DMS 273 treated with DMSO at 0.1 percent for 48 hours (cell line): ENCODE results near the gene RAB40B.

Source experiments
- DNase-seq: peaks from one replicate; lab custom pipeline; 2025; lab: John Stamatoyannopoulos, UW

The RAB40B gene

DNA sequence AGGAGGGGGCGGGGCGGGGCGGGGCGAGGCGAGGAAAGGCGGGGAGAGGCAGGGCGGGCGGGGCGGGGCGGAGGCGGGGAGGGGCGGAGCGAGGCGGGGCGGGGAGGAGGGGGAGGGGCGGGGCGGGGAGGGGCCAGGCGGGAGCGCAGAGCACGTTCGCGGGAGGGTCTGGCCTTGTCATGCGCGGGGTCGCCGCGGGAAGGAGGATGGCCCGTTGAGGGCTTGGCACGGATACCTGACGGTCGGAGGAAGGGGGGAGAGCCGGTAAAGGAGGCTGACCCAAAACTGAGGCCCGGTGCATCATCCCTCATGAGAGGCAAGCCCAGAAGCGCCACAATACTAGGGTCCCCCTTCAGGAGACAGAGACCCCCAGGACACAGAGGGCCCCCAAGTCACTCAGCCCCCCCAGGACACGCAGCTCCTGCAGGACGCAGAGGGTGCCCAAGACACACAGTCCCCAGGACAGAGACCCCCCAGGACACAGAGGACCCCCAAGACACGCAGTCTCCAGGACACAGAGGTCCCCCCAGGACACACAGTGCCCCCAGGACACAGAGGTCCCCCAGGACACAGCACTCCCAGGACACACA is 49.7 kb downstream of the RAB40B start:
- DNase-seq = no peak

DNA sequence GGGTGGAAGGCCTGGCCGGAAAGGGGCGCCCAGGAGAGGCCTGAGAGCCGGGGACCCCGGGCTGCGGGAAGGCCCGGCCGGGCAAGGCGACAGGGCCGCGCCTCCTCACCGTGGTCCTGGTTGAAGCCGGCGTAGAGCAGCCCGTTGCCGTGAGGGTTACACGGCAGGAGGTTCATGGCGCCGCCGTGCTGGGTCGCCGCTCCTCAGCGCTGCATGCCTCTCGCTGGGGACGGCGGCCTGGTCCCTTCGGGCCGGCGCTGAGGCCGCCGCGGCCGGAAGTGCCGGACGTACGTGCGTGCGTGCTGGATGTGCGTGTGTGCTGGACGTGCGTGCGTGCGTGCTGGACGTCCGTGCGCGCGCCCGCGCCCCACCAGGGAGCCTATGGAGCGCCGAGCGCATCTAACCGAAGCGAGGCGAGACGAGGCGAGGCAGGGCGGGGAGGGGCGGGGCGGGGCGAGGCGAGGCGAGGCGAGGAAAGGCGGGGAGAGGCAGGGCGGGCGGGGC is 50.3 kb downstream of the RAB40B start, which contains the start of gene WDR45B:
Gene WDR45B (minus strand): TSS at position 280 of the 504 bp plus-strand sequence. CDS start 104 bp downstream, at position 176.
- DNase-seq = peak; percentile 71

DNA sequence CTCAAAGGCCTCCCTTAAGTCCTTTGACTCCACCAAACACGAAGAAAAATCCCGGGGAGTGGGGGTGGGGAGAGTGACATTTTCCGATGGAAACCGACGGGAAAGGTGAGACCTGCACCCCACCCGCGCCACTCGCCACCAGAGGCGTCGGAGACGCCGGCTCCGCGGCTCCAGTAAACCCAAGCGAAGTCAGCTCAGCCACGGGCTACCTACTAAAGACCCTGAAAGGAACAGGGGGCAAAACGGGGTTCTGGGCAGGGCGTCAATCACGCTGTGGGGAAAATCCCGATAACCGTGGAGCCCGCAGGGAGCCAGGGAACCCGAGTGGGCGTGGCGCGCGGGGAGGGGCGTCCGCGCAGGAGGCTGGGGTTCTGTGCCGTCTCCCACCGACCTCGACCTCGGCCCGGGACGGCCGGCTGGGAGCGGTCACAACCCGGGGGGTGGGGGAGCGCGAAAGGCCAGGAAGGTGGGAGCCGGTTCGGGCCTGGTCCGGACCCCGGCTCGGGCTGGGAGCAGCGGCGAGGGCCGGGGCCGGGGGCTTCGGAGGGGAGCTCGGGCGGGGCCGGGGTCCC is 50.8 kb downstream of the RAB40B start:
- no peak for DNase-seq

DNA sequence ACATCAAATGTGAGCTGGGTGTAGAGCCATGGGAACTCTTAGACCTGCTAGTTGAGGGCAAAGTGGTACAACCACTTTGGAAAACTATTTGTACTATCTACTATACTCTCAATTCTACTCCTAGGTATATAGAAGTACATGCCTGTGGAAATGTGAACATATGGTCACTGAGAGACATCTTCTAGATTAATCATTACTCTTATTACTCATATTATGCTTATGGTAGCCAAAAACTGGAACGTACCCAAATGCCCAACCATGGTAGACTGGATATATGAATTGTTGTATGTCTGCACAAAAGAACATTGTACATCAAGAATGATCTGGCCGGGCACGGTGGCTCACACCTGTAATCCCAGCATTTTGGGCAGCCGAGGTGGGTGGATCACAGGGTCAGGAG is 53.0 kb downstream of the RAB40B start:
- no peak for DNase-seq

DNA sequence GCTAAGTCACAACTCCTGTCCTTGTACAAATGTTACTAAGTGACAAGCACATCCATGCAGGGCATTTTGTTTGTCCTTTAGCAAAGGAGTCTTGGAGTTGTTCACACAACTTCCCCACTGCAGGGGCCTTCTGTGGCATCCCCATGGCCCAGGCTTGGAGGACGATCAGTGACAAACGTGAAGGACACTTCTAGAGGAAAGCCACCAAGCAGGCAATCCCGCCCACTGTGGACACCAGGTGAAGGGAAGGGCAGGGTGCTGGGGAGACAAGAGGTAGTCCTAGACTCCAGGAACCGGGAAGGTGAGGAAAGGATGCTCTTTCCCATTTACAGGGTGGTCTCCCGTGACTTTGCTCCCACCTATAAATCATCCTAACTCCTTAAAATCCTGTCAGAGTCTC is 54.4 kb downstream of the RAB40B start:
- DNase-seq = no peak

DNA sequence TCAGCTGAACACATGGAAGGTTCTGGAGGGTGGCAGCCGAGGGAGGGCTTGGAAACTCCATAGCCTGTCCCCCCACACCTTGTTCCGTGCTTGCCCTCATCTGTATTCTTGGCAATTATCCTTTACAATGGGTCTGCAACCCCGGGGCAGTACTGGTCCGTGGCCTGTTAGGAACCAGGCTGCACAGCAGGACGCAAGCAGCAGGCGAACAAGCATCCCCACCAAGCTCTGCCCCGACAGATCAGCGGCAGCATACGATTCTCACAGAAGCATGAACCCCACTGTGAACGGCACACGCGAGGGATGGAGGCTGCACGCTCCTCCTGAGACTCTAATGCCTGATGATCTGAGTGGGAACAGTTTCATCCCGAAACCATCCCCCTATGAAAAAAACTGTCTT is 56.5 kb downstream of the RAB40B start:
- no peak for DNase-seq

DNA sequence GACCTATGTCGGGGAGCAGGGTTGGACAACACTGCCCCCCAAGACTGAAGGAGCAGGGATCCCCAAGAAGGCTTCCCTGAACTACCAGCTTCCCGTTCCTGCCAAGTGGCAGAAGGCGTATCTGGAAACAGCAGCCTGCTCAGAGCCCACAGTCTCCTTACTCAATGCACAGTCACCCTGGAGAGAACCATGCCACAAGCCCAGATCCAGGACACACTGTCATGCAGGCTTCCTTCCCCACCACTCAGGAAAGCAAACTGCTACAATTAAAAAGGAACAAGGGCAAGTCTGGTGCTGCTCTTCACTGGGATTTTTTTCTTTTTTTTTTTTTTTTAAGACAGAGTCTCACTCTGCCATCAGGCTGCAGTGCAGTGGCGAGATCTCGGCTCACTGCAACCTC is 58.5 kb downstream of the RAB40B start:
- no peak for DNase-seq

DNA sequence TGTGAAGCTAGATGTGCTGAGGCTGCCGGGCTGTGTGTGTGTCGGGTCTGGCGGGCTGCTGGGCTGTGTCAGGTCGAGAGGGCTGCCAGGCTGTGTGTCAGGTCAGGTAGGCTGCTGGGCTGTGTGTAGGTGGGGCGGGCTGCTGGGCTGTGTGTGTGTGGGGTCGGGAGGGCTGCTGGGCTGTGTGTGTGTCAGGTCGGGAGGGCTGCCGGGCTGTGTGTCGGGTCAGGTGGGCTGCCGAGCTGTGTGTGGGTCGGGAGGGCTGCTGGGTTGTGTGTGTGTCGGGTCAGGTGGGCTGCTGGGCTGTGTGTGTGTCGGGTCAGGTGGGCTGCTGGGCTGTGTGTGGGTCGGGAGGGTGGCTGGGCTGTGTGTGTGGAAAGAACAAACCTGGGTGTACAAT is 58.9 kb downstream of the RAB40B start:
- no peak for DNase-seq

DNA sequence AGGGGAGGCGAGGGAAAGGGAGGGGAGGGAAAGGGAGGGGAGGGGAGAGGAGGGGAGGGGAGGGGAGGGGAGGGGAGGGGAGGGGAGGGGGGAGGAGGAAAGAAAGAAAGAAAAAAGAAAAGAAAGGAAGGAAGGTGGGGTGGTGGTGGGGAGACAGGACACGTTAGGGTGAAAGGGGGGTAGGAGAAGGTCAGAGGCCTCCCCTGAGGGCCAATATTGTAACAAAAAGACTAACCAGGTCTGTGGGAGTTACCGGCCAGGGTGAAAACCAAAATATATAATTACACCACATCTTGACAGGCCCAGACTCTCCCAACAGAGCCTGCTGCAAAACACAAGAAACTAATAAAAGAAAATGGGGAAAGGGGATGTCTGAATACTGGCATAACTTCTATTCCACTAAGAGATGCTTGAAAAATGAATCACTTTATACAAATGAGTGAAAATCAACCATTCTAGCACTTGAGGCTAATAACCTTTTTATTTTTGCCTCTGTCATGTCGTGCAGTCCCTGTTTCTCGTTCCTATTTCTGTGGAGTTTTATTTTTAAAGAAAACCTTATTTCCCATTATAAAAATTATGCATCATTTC is 60.2 kb downstream of the RAB40B start:
- DNase-seq = no peak

DNA sequence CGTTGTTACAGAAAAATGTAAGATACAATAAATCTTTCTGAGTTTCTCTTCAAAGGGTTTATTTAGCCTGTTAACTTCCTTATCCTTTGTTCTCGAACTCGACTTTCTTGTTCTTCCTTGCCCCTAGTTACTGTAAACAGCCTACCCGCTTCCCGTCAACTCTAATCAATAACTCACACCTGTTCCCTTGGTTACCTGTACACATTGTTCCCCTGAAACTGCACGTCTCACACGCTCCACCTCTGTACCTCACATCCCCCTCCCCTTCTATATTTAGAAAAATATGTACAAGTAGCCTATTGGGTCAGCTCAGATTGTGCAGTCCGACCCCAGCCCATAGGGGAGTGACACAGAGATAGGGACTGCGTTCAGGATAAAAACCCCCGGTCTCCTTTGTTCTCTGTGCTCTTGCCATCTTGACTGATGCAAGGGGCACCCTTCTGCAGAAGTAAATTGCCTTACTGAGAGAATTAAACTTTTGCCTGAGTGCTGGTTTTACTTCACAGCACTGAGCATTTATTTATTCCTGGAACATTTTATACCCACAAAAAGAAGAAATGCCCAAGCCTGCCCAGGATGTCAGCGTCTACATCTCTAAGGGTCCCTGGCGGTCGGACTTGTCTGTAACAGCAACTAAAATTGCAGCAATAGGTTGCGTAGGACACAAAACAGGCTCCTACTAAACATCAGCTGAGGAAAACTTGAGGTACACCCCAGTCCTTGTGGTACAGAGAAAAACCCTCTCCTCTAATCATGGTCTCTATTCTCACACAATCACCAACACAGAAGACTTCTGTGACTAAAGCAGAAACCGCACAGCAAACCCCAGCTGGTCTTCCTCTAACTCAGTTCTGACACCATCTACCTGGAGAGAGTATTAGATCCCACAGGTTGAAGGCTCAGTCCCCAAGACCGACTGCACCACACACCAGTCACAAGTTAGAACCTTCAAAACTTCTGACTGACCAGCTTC is 61.6 kb downstream of the RAB40B start:
- no peak for DNase-seq

DNA sequence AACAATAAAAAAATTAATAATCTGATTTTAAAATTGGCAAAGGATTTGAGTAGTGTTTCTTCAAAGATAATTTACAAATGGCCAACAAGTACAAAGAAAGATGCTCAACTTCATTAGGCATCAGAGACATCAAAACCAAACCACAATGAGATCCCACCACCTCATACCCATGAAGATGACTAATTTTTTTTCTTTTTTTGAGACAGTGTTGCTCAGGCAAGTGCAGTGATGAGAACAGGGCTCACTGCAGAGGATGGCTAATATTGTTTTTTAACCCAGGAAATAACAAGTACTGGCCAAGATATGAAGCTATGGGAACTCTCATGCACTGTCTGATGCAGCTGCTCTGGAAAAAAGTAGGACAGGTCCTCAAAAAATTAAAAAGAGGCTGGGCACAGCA is 65.2 kb downstream of the RAB40B start:
- DNase-seq = no peak

DNA sequence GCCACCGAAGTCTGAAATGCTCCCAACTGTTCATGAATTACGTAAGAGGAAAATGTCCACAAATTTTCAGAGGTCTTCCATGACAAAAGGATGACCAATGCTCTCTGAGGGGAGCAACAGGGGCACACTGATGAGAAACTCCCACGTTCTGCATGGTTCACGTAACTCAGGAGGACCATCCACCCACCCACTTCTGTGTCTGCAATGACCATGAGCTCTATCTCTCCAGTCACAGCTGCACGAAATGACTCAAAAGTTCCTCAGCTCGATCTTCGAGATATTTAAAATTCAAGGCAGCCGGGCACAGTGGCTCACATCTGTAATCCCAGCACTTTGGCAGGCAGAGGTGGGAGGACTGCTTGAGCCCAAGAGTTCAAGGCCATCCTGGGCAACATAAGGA is 66.0 kb downstream of the RAB40B start:
- no peak for DNase-seq

DNA sequence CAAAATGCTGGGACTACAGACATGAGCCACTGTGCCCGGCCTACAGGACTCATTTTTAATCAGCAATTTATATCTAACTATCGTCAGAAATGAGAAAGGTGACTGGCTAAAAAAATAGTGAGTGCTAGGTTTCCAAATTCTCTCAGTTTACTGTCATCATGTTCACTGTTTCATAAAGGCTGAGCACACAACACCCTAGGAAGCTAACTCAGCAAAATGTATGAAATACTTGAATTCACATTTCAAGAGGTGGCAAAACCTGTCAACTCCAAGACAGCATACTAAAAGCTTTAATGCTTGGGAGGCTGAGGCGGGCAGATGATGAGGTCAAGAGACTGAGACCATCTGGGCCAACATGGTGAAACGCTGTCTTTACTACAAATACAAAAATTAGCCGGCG is 67.0 kb downstream of the RAB40B start:
- no peak for DNase-seq

DNA sequence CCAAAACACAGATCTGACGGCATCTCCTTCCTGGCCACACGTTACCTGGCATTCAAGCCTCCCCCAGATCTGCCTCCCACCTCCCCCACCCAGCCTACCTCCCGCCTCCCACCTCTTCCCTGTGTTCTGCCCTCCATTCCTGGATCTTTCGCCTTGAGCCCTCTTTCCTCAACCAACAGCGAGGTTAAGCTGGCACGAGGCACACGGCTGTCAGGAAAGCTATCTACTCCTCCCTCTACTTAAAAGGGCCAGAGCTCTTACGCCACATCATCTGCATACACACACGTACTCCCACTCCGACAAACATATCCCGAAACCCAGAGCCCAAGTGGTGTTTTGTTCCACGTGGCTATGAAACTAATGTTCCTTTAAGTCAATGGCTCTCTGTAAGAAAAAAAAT is 68.3 kb downstream of the RAB40B start:
- DNase-seq = no peak

DNA sequence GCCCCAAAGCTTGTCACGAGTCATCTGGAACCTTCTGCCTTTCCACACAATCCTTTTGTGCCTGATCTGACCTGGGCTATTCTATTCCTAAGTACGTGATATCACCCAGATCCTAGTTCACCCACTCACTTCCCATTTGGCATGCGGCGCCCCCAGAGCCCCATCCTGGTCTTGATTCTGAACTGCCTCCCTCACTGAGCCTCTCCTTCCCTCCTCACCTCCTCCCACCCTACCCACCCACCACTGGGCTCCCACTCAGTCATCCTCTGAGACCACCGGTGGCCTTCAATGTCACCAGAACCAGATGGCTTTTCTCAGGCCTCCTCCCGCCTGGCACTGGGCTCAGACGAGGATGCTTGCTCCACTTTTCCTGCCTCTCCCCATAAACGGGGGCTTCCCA is 68.8 kb downstream of the RAB40B start:
- DNase-seq = no peak

DNA sequence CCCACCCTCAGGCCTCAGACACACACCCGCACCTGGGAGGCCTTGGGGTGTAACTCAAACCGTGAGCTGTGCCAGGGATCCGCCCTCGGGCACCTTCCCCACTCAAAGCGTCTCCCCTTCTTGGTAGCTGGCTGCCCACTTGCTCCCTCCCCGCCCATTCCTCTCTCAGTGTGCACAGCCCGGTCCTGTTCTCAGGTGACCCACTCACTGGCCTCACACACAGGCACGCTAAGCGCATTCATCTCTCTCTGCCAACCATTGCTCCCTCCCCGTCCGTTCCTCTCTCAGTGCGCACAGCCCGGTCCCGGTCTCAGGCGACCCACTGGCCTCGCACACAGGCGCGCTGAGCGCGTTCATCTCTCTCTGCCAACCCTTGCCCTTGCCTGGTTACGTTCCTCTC is 71.1 kb downstream of the RAB40B start:
- DNase-seq = no peak

DNA sequence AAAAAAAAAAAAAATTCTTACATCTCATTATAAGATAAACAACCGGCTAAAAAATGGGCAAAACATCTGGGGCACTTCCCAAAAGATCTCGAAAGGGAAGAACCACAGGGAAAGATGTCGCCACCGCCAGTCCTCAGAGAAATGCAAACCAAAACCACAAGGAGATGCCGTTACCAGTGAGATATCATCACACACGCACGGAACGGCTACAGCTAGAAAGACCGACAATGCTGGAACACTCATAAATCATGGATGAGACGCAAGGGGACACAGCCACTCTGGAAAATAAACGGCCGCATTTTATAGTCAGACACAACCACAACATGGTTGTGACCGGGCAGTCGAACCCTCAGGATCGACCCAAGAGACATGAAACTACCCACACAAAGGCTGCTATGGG is 74.8 kb downstream of the RAB40B start:
- no peak for DNase-seq

DNA sequence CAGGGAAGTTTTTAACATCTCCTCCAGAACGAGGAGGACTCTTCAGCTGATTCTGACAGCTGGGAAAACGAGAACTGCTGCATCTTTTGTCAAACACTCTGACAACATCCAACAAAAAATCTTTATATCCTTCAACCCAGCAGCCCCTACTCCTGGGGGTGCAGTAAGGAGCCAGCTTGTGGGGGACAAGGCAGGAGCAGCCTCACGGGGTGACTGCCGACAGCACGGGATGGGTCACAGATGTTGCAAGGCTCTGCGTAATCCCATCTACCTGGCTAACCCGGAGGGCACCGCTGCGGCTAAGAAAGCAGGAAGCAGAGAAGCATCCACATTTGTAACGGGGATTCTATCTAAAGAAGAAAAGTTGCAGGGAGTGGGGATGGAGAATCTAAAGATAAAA is 78.9 kb downstream of the RAB40B start:
- DNase-seq = no peak

DNA sequence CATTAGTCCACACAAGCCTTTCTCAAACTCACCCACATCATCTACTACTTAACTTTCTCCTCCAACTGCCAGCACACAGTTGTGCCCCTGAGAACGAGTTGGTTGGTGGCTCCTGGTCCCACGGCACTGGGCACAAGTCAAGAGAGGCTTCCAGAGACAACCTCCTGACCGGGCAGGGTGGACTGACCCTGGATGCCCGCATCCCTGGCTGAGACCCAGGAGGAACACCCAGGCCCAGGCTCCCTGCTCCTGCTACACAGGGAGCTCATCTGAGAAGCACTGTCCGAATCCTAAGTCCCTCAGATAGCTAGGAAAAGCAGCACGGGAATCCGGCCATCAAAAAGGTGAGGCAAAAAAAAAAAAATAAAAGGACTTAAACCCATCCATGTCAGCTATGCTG is 79.3 kb downstream of the RAB40B start:
- no peak for DNase-seq

DNA sequence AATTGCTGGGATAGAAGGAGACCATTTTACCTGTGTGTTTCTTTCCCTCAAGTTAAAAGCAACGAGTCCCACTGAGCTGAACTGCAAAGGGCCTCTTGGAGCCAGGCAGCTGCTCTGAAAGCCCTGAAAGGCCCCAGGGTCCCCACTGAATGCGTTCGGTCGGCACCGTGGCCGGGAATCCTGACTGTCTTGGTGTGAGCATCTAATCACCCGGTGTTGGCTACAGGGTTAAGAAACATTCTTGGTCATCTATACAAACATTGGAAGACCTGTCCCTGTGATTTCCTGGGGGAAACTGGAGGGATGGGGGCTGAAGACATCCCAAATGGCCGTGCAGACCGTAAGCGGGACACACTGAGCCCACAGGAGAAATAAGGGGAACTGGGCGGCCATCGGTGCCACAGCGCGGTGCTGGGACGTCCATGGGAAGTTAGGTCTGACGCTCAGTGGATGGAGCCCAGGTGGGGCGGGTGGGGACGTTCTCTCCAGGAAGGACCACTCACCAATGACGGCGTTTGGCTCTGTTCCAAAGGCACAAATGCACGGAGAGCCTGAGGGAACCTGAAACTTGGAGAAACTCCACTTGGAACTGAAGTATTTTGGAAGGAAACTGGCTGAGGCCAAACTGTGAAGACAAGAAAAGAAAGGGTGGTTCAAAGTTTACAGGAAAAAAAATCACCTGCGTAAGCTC is 82.3 kb downstream of the RAB40B start:
- DNase-seq = no peak

DNA sequence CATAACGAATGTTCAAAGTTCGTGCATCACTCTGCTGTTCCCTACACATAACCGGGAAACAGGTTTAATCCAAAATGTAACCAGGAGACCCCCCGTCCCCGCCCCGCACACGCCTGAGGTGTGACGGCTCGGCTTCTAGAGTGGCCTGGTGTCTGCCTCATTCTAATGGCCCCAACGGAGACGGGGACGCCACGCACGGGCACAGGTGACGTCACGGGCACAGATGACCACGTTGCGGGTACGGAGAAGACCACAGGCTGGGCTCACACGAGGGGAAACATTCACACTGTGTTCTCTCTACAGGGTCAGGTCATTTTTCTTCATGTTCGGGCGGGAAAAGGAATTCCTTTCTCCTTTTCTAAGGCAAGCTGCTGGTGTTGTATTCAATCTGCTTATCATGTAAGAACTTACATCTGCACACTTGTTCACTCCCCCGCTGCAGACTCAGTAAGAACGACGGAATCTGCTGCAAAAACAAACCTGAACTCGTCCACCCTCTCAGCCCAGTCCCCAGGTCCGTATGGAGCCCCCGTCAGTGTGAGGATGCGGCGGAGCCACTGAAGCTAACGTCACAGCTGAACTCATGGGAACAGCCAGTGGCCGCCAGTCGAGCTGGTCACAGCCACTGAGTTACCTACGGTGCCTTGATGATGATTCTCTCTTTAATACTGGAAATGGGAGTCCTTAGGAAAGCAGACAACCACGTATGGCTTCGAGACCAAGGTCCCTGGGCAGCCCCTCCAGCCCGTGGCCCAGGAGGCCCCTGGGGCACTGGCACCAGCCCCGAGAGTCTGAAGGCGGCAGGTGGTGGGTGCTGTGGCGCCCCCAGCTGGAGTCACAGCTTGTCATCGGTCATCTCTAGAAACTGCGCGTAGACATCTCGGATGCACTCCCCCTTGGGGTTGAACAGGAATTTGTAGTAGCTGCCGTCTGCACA is 83.1 kb downstream of the RAB40B start:
- DNase-seq = no peak
